Spleen (tissue), 11 donors: Measurements from ENCODE around the gene LGALSL. TPM values are rescaled to one million over a fixed set of nuclear protein-coding genes. Genes with fewer than 3 reads are reported as not detected.

Source experiments
- DNase-seq: peaks from one replicate; pipeline ENCODE4 v3.0.0-alpha.2; 2020
- H3K27ac ChIP-seq, 8 donors: fragments of 200-600 bp; sonication (generic) in 7 of 8; 1 replicate in 4 of 8; 2 replicates in 4 of 8; pipeline versions ENCODE4 v1.5.0 to v1.8.0; 2016 to 2021; ENCODE audit warnings: inconsistent platforms in 4 of 8, mild to moderate bottlenecking in 4 of 8, moderate library complexity in 1 of 8
- H3K27me3 ChIP-seq, 7 donors: fragments of 200-600 bp; sonication (generic) in 6 of 7; replicated peaks in 1 of 7; 1 replicate in 4 of 7; 2 replicates in 3 of 7; pipeline versions ENCODE4 v1.5.0 to v1.8.0; 2016 to 2021; ENCODE audit warnings: inconsistent platforms in 3 of 7, mild to moderate bottlenecking in 1 of 7
- H3K36me3 ChIP-seq, 6 donors: fragments of 200-600 bp; sonication (generic) in 5 of 6; 1 replicate in 4 of 6; 2 replicates in 2 of 6; pipeline versions ENCODE4 v1.5.0 to v1.8.0; 2016 to 2021; ENCODE audit warnings: inconsistent platforms in 2 of 6
- H3K4me1 ChIP-seq, 6 donors: fragments of 200-600 bp; sonication (generic) in 5 of 6; 1 replicate in 3 of 6; 2 replicates in 3 of 6; pipeline versions ENCODE4 v1.5.0 to v1.8.0; 2016 to 2021; ENCODE audit warnings: inconsistent platforms in 3 of 6
- H3K4me3 ChIP-seq, 8 donors: fragments of 200-600 bp; sonication (generic) in 7 of 8; 1 replicate in 4 of 8; 2 replicates in 4 of 8; pipeline versions ENCODE4 v1.5.0 to v1.8.0; 2016 to 2021; ENCODE audit warnings: inconsistent platforms in 4 of 8, mild to moderate bottlenecking in 4 of 8, moderate library complexity in 2 of 8
- H3K9me3 ChIP-seq, 8 donors: fragments of 200-600 bp; sonication (generic) in 7 of 8; 1 replicate in 4 of 8; 2 replicates in 4 of 8; pipeline versions ENCODE4 v1.5.0 to v1.8.0; 2016 to 2021; ENCODE audit warnings: inconsistent platforms in 4 of 8
- CTCF ChIP-seq, 11 experiments: fragments of 200-600 bp in 7 of 11; fragments of 450-650 bp in 4 of 11; sonication (generic) in 4 of 11; IDR thresholded peaks in 8 of 11; conservative IDR thresholded peaks in 3 of 11; 1 replicate in 7 of 11; 2 replicates in 4 of 11; pipeline versions ENCODE4 v1.4.0 to v1.8.0; 2016 to 2021; ENCODE audit warnings: antibody characterized with exemption in 11 of 11, inconsistent platforms in 4 of 11, mild to moderate bottlenecking in 1 of 11
- POLR2A ChIP-seq, 3 donors: fragments of 450-650 bp; IDR thresholded peaks; one replicate each; pipeline ENCODE4 v1.5.1; 2017; ENCODE audit warnings: antibody characterized with exemption in 3 of 3, mild to moderate bottlenecking in 1 of 3
- POLR2AphosphoS5 ChIP-seq, 3 donors: sonication (generic); formaldehyde crosslinking; IDR thresholded peaks; one replicate each; pipeline ENCODE4 v1.5.1; 2017; ENCODE audit warnings: antibody characterized with exemption in 3 of 3
- WGBS, 5 donors: extraction: QIAGEN DNeasy Blood & Tissue Kit in 3 of 5; methylation state at CpG; one replicate each; pipeline versions ENCODE4 v1.1.5 to v1.1.7; 2013 to 2018; 5-methylcytosine and 5-hydroxymethylcytosine counted together
- intact Hi-C: fragments of 100-400 bp; cut with DNase I; formaldehyde crosslinking; loops from one replicate; pipeline ENCODE4 v1.15.0; 2023; ENCODE audit warnings: low total_unique reads
- polyA plus RNA-seq, 3 donors: library from polyadenylated mRNA; stranded (reverse); fragments of 200-250 nt; gene quantifications; one replicate each; pipeline ENCODE4 v1.2.1, GENCODE V29; 2013
- total RNA-seq, 7 donors: library from RNA; depleted of rRNA in 3 of 7; stranded (reverse); fragments of >200 nt in 3 of 7; fragmentation: NEBNext Ultra II Directional in 4 of 7; extraction: Animal tissue kit (Norgen Biotek cat#: 25700) in 4 of 7; gene quantifications; one replicate each; pipeline versions ENCODE4 v1.1.0 to v1.2.1, GENCODE V29; 2016 to 2021
- donor health status: healthy with polysubstance abuse.
- donor health status: DM: no; HTN: no; CAD: no; lungs with moderate emphysema.
- donor health status: DM: no; HTN: no; CAD: no.
- donor health status: Bipolar disorder and iron deficiency.
- donor health status: healthy.
- donor health status: DM: no; HTN: no; CAD: no.
- donor health status: DM: yes; HTN: yes; CAD: no.

Gene LGALSL
- total and polyA plus RNA-seq, 10 donors, result 2.4 to 16.6 (median 12.7) TPM

- no peaks in the 10 kb centered on the region for H3K36me3 ChIP-seq
- no peak for DNase-seq
- no peak overlapping the region for H3K27ac ChIP-seq
- no peaks in the 10 kb centered on the region for H3K9me3 ChIP-seq
- H3K4me3 ChIP-seq, result no peak overlapping the region
- H3K4me1 ChIP-seq, result peaks cover 4 to 27% (median 14%) of the 10 kb centered on the region in 6 donors
- TF ChIP-seq CTCF (IDR thresholded peaks at IDR 0.05 in 8 of 11, conservative IDR thresholded peaks at IDR 0.05 in 3 of 11) (no peak), POLR2A (IDR thresholded peaks at IDR 0.05) (no peak), POLR2AphosphoS5 (IDR thresholded peaks at IDR 0.05) (no peak)
- H3K27me3 ChIP-seq, result no peaks in the 10 kb centered on the region
- intact Hi-C loops, result no loop called here
- 76 to 87% (median 83%) methylated on average over 3 of the region's 3 CpGs for WGBS, 5 donors
Measured at GRCh38 chr2:64492272-64492671, 38.3 kb downstream of the LGALSL start.

- DNase-seq, result no peak
- WGBS, 5 donors, result 71 to 92% (median 86%) methylated on average over 3 of the region's 3 CpGs
- intact Hi-C loops, result no loop called here
- TF ChIP-seq POLR2A (IDR thresholded peaks at IDR 0.05) (no peak), POLR2AphosphoS5 (IDR thresholded peaks at IDR 0.05) (no peak), CTCF (IDR thresholded peaks at IDR 0.05 in 8 of 11, conservative IDR thresholded peaks at IDR 0.05 in 3 of 11) (no peak)
- Histone ChIP-seq H3K4me3 (no peak overlapping the region), H3K27me3 (no peaks in the 10 kb centered on the region), H3K4me1 (peaks cover 4 to 22% (median 12%) of the 10 kb centered on the region in 6 donors), H3K27ac (no peak overlapping the region), H3K36me3 (no peaks in the 10 kb centered on the region), H3K9me3 (no peaks in the 10 kb centered on the region)
Measured at GRCh38 chr2:64492821-64493220, 38.9 kb downstream of the LGALSL start.

- DNase-seq, result no peak
- Histone ChIP-seq H3K4me3 (no peak overlapping the region), H3K36me3 (no peaks in the 10 kb centered on the region), H3K4me1 (peaks cover 0 to 12% (median 4%) of the 10 kb centered on the region in 6 donors), H3K9me3 (no peaks in the 10 kb centered on the region), H3K27me3 (no peaks in the 10 kb centered on the region), H3K27ac (no peak overlapping the region)
- TF ChIP-seq POLR2A (IDR thresholded peaks at IDR 0.05) (no peak), CTCF (IDR thresholded peaks at IDR 0.05 in 8 of 11, conservative IDR thresholded peaks at IDR 0.05 in 3 of 11) (no peak), POLR2AphosphoS5 (IDR thresholded peaks at IDR 0.05) (no peak)
- intact Hi-C loops, result no loop called here
- 84 to 94% (median 91%) methylated on average over 4 of the region's 4 CpGs for WGBS, 5 donors
Measured at GRCh38 chr2:64493788-64494187, 39.8 kb downstream of the LGALSL start.

- 78 to 97% (median 88%) methylated on average over 1 of the region's 1 CpG for WGBS, 5 donors
- no peak for DNase-seq
- Histone ChIP-seq H3K9me3 (no peaks in the 10 kb centered on the region), H3K36me3 (no peaks in the 10 kb centered on the region), H3K4me3 (no peak overlapping the region), H3K27me3 (no peaks in the 10 kb centered on the region), H3K27ac (no peak overlapping the region), H3K4me1 (no peaks in the 10 kb centered on the region)
- intact Hi-C loops, result no loop called here
- TF ChIP-seq POLR2A (IDR thresholded peaks at IDR 0.05) (no peak), CTCF (IDR thresholded peaks at IDR 0.05 in 8 of 11, conservative IDR thresholded peaks at IDR 0.05 in 3 of 11) (no peak), POLR2AphosphoS5 (IDR thresholded peaks at IDR 0.05) (no peak)
Measured at GRCh38 chr2:64498438-64498837, 44.5 kb downstream of the LGALSL start.
